SK-N-SH (cell line): Measurements from ENCODE around the gene ZNF587B.

Experiments
- FOXM1 ChIP-seq: IDR thresholded peaks from 2 replicates; pipeline ENCODE4 v1.4.0; 2012; ENCODE audit warnings: low read depth, mild to moderate bottlenecking
- JUND ChIP-seq: IDR thresholded peaks from 2 replicates; pipeline ENCODE4 v1.4.0; 2012
- NFIC ChIP-seq: IDR thresholded peaks from 2 replicates; pipeline ENCODE4 v1.4.0; 2012; ENCODE audit warnings: borderline replicate concordance
- POLR2AphosphoS5 ChIP-seq: IDR thresholded peaks from 2 replicates; pipeline ENCODE4 v1.6.1; 2012; ENCODE audit warnings: low read depth, low read length
- SIN3A ChIP-seq: IDR thresholded peaks from 2 replicates; pipeline ENCODE4 v1.6.1; 2012; ENCODE audit warnings: low read depth, mild to moderate bottlenecking, low read length, moderate library complexity, borderline replicate concordance
- YY1 ChIP-seq: IDR thresholded peaks from 2 replicates; pipeline ENCODE4 v1.4.0; 2012; ENCODE audit warnings: low read depth, mild to moderate bottlenecking
- TF ChIP-seq, protein P1 (sequence below): fragments of 200-600 bp; sonication (generic); IDR thresholded peaks from 2 replicates; pipeline ENCODE4 v1.6.1; 2017; ENCODE audit warnings: antibody characterized with exemption, mild to moderate bottlenecking, moderate library complexity
- TF ChIP-seq, protein P2 (sequence below): IDR thresholded peaks from 2 replicates; pipeline ENCODE4 v1.4.0; 2012; ENCODE audit warnings: low read depth
- TF ChIP-seq, protein P3 (sequence below): IDR thresholded peaks from 2 replicates; pipeline ENCODE4 v1.6.1; 2012; ENCODE audit warnings: mild to moderate bottlenecking, low read depth, low read length, moderate library complexity
- TF ChIP-seq, protein P4 (sequence below): IDR thresholded peaks from 2 replicates; pipeline ENCODE4 v1.4.0; 2012; ENCODE audit warnings: low read depth, borderline replicate concordance
- TF ChIP-seq, protein P5 (sequence below): fragments of 150-350 bp; IDR thresholded peaks from 2 replicates; pipeline ENCODE4 v1.6.1; 2017; ENCODE audit warnings: antibody characterized with exemption, low read length, low read depth, borderline replicate concordance
- TF ChIP-seq, protein P6 (sequence below): IDR thresholded peaks from 2 replicates; pipeline ENCODE4 v1.4.0; 2012; ENCODE audit warnings: low read depth, borderline replicate concordance

DNA sequence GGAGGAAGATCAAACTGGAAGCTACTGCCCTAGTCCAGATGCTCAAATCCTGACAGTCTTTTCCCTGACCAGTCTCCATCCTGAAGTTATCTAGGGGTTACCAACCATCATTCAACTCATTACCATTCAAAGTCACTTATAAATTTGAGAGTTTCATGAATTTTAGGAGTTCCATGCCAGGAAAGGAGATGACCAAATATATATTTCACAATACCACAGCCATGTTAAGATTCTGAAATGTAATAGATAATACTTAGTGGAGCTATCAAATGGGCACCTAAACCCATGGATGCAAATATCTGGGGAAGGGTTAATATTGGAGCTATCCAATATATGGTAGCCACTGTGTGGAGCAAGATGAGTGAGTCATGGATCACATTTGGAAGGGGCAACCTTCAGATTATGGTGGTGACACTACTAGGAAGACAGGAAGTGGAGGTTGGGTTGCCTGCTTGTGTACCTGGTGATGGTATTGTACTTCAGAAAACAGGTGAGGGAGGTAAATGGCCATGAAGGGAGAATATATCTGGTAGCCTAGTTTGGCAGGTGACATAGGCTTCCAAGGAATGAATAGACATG is 41.9 kb upstream of the ZNF587B start:
- TF ChIP-seq, protein P1, sequence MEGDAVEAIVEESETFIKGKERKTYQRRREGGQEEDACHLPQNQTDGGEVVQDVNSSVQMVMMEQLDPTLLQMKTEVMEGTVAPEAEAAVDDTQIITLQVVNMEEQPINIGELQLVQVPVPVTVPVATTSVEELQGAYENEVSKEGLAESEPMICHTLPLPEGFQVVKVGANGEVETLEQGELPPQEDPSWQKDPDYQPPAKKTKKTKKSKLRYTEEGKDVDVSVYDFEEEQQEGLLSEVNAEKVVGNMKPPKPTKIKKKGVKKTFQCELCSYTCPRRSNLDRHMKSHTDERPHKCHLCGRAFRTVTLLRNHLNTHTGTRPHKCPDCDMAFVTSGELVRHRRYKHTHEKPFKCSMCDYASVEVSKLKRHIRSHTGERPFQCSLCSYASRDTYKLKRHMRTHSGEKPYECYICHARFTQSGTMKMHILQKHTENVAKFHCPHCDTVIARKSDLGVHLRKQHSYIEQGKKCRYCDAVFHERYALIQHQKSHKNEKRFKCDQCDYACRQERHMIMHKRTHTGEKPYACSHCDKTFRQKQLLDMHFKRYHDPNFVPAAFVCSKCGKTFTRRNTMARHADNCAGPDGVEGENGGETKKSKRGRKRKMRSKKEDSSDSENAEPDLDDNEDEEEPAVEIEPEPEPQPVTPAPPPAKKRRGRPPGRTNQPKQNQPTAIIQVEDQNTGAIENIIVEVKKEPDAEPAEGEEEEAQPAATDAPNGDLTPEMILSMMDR = no peak
- TF ChIP-seq, protein P2, sequence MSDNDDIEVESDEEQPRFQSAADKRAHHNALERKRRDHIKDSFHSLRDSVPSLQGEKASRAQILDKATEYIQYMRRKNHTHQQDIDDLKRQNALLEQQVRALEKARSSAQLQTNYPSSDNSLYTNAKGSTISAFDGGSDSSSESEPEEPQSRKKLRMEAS = no peak
- TF ChIP-seq, protein P3, sequence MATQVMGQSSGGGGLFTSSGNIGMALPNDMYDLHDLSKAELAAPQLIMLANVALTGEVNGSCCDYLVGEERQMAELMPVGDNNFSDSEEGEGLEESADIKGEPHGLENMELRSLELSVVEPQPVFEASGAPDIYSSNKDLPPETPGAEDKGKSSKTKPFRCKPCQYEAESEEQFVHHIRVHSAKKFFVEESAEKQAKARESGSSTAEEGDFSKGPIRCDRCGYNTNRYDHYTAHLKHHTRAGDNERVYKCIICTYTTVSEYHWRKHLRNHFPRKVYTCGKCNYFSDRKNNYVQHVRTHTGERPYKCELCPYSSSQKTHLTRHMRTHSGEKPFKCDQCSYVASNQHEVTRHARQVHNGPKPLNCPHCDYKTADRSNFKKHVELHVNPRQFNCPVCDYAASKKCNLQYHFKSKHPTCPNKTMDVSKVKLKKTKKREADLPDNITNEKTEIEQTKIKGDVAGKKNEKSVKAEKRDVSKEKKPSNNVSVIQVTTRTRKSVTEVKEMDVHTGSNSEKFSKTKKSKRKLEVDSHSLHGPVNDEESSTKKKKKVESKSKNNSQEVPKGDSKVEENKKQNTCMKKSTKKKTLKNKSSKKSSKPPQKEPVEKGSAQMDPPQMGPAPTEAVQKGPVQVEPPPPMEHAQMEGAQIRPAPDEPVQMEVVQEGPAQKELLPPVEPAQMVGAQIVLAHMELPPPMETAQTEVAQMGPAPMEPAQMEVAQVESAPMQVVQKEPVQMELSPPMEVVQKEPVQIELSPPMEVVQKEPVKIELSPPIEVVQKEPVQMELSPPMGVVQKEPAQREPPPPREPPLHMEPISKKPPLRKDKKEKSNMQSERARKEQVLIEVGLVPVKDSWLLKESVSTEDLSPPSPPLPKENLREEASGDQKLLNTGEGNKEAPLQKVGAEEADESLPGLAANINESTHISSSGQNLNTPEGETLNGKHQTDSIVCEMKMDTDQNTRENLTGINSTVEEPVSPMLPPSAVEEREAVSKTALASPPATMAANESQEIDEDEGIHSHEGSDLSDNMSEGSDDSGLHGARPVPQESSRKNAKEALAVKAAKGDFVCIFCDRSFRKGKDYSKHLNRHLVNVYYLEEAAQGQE = no peak
- TF ChIP-seq, protein P4, sequence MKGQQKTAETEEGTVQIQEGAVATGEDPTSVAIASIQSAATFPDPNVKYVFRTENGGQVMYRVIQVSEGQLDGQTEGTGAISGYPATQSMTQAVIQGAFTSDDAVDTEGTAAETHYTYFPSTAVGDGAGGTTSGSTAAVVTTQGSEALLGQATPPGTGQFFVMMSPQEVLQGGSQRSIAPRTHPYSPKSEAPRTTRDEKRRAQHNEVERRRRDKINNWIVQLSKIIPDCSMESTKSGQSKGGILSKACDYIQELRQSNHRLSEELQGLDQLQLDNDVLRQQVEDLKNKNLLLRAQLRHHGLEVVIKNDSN = no peak
- no peak for TF ChIP-seq YY1
- no peak for TF ChIP-seq FOXM1
- TF ChIP-seq, protein P5, sequence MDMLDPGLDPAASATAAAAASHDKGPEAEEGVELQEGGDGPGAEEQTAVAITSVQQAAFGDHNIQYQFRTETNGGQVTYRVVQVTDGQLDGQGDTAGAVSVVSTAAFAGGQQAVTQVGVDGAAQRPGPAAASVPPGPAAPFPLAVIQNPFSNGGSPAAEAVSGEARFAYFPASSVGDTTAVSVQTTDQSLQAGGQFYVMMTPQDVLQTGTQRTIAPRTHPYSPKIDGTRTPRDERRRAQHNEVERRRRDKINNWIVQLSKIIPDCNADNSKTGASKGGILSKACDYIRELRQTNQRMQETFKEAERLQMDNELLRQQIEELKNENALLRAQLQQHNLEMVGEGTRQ = no peak
- TF ChIP-seq, protein P6, sequence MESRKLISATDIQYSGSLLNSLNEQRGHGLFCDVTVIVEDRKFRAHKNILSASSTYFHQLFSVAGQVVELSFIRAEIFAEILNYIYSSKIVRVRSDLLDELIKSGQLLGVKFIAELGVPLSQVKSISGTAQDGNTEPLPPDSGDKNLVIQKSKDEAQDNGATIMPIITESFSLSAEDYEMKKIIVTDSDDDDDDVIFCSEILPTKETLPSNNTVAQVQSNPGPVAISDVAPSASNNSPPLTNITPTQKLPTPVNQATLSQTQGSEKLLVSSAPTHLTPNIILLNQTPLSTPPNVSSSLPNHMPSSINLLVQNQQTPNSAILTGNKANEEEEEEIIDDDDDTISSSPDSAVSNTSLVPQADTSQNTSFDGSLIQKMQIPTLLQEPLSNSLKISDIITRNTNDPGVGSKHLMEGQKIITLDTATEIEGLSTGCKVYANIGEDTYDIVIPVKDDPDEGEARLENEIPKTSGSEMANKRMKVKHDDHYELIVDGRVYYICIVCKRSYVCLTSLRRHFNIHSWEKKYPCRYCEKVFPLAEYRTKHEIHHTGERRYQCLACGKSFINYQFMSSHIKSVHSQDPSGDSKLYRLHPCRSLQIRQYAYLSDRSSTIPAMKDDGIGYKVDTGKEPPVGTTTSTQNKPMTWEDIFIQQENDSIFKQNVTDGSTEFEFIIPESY = no peak
- TF ChIP-seq POLR2AphosphoS5 = no peak
- TF ChIP-seq JUND = no peak
- no peak for TF ChIP-seq SIN3A
- no peak for TF ChIP-seq NFIC
